Measurements from ENCODE around the gene C1QB.

The C1QB gene

DNA sequence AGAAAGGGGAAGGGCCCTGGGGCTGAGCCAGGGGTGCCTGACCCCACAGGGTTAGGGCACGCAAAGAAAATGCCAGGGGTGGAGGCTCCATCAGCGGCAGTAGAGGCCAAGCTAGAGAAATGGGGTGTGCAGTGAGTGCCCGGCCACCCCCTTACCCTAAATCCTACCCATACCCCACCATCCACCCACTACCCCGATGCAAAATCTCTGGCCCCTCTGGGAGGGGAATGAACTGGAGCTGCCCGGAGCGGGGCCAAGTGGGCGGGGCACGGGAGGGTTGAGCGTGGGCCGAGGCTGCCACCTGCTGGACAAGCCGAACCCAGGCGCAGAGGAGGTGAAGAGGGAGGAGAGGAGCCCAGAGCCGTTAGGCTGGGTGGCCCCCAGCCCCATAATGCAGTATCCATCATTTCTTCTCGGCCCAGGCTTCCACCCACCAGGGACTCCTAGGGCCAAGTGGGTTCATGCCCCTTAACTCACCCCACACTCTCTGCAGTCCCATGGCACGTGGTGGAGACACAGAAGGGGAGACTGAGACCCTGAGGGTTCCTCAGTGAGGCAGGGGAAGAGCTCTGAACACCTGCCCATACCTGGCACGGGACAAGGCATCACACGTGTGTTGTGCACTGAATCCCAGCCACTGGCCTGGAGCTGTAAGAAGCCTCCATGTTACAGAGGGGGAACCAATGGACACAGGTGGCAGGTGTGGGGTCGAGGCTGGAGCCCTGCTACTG lies 11.0 kb upstream of the C1QB start:
- ATAC-seq (ENCODE audit: low read depth), result peak; percentile 90
- H3K9me3 Mint-ChIP-seq, result no peaks in the 10 kb centered on the region
- no peaks in the 10 kb centered on the region for H3K36me3 Mint-ChIP-seq
- no peak overlapping the region for H3K4me3 Mint-ChIP-seq
- peaks cover 3% of the 10 kb centered on the region for H3K4me1 Mint-ChIP-seq
- peak; percentile 68 to 75 for DNase-seq (ENCODE audit: low spot score in 2 of 2)
- peaks cover 14% of the 10 kb centered on the region for H3K27me3 Mint-ChIP-seq
- H3K27ac Mint-ChIP-seq, result no peak overlapping the region

DNA sequence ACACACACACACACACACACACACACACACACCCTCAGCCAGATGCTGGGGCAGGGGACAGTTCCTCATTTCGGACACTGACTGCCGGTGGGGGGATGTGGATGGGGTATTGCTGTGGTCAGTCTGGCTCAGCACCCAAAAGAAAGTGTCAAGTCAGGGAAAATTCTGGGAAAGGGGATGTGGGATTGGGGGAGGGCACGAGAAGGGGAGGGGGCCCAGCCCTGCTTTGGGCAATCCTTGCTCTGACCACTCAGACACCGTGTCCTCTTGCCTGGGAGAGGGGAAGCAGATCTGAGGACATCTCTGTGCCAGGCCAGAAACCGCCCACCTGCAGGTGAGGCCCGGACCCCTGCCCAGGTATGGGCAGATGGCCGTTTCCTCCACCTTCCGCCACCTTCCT lies 9.7 kb upstream of the C1QB start, which contains the start of gene C1QC:
Gene C1QC (plus strand): TSS at position 253 of the 400 bp plus-strand sequence. CDS start 391 bp downstream, outside the sequence.
- Mint-ChIP-seq H3K4me1 (peaks cover 3% of the 10 kb centered on the region), H3K9me3 (no peaks in the 10 kb centered on the region), H3K36me3 (no peaks in the 10 kb centered on the region), H3K4me3 (no peak within 1 kb of the TSS), H3K27ac (no peak within 1 kb of the TSS), H3K27me3 (peaks cover 11% of the 10 kb centered on the region)
- DNase-seq (ENCODE audit: low spot score in 2 of 2) (no peak), ATAC-seq (ENCODE audit: low read depth) (no peak)

DNA sequence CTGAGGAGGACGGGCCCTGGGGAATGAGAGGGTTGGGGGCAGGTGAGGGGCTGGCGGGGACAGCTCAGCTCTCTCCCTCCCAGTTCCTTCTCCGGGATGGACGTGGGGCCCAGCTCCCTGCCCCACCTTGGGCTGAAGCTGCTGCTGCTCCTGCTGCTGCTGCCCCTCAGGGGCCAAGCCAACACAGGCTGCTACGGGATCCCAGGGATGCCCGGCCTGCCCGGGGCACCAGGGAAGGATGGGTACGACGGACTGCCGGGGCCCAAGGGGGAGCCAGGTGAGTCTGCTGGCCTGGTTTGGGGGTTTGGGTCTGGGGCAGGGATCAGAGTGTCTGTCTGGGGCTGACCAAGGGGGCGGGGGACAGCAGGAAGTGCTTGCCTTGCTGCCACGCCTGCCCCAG lies 9.1 kb upstream of the C1QB start:
- ATAC-seq (ENCODE audit: low read depth) (no peak), DNase-seq (ENCODE audit: low spot score in 2 of 2) (no peak)
- H3K27me3 Mint-ChIP-seq, result peaks cover 11% of the 10 kb centered on the region
- peaks cover 3% of the 10 kb centered on the region for H3K4me1 Mint-ChIP-seq
- no peak overlapping the region for H3K4me3 Mint-ChIP-seq
- H3K9me3 Mint-ChIP-seq, result no peaks in the 10 kb centered on the region
- no peaks in the 10 kb centered on the region for H3K36me3 Mint-ChIP-seq
- no peak overlapping the region for H3K27ac Mint-ChIP-seq

DNA sequence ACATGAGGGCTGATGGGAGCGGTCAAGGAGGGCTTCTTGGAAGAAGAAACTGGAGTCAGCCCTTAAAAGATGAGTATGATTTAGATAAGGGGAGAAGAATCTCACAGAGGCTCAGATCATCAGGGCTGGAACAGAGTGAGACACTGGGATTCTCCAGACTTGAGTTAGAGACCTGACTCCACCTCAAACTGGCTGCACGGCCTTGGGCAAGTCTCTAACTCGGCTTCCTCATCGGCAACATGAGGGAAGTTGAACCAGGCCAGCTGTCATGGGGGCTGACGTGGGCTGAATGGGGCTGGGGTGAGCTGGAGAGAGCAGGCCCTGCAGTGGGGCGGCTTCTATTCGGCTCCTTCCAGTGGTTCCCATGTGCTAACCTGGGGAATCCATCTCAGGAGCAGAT lies 7.1 kb upstream of the C1QB start:
- Mint-ChIP-seq H3K4me1 (peaks cover 3% of the 10 kb centered on the region), H3K36me3 (no peaks in the 10 kb centered on the region), H3K4me3 (no peak overlapping the region), H3K9me3 (no peaks in the 10 kb centered on the region), H3K27me3 (peaks cover 12% of the 10 kb centered on the region), H3K27ac (no peak overlapping the region)
- DNase-seq (ENCODE audit: low spot score in 2 of 2), result no peak
- ATAC-seq (ENCODE audit: low read depth), result no peak

DNA sequence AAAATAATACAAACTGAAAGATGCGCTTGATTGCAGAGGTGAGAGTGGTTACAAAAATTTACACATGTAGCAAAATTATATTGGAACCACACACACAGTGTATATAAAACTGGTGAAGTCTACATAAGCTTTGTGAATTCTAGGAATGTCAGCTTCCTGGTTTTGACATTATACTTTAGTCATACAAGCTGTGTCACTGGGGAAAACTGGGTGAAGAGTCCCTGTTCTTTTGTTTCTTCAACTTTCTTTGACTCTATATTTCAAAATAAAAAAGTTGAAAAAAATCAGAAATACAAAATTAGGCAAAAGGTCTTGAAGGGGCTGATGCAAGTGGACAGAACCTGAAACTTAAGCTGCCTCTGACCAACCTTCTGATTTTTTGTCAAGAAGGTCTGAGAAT lies 6.7 kb upstream of the C1QB start:
- Mint-ChIP-seq H3K9me3 (no peaks in the 10 kb centered on the region), H3K27ac (no peak overlapping the region), H3K36me3 (no peaks in the 10 kb centered on the region), H3K4me3 (no peak overlapping the region), H3K4me1 (no peaks in the 10 kb centered on the region), H3K27me3 (peaks cover 8% of the 10 kb centered on the region)
- ATAC-seq (ENCODE audit: low read depth) (no peak), DNase-seq (ENCODE audit: low spot score in 2 of 2) (no peak)

DNA sequence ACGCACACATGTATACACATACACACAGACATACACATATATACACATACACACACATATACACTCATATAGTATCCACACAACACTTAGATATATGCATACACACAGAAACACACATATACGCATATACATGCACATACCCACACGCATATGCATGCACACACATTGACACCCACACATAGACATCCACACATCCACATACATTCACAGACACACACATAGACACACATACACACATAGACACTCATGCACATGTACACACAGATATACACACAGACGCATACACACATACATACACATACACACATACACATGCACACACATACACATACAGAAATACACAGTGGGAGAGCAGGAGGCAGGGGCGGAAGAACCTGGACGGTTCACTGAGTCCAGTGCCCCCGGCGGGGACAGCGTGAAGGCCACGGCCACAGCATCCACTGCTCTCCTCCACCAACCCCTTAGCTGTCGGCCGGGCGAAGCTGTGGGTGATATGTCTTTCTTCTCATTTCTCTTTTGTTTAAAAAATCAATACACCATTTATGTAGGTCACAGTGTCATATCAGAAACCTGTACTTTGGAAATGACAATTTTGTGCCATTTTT lies 2.8 kb upstream of the C1QB start:
- Mint-ChIP-seq H3K9me3 (no peaks in the 10 kb centered on the region), H3K27me3 (peaks cover 5% of the 10 kb centered on the region), H3K4me3 (no peak overlapping the region), H3K27ac (no peak overlapping the region), H3K4me1 (no peaks in the 10 kb centered on the region), H3K36me3 (no peaks in the 10 kb centered on the region)
- DNase-seq (ENCODE audit: low spot score in 2 of 2) (no peak), ATAC-seq (ENCODE audit: low read depth) (no peak)

DNA sequence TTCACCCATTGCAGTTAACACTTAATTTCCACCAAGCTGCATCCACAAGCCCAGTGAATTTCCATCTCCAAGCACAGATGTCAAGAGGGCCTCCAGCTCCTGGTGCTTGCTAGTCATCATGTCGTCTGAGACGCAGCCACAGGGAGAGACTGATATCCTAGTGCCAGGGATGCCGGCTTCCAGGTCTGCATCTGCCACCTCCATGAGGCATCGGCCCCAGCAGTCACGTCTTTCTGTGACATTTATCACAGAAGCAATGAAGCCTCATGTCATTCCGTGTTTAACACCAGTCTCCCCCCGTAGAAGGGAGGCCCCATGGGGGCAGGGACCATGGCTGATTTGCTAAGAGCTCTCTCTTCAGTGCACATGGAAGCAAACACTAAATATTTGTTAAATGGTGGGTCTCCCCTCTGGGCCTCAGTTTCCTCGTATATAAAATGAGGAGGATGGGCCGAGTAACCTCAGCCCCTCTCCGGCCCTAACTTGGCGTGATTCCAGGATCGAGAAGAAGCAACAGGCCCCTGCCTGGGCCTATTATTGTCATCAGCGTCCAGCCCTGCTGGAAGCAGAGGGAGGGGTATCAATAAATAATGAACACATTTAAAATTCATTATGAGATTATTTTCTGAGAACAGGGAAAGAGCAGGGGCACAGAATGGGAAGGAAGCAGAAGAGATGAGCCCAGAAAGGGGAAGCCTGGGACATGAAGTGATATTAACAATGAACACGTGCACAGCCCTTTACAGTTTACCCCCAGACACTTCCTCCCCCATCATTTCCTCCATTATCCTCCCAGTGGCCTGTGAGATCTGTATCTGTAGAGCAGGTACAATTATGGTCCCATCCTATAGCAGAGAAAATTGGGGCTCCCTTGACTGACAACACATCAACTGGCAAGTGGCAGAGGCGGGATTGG lies 837 bp upstream of the C1QB start:
- DNase-seq (ENCODE audit: low spot score in 2 of 2), result no peak
- H3K36me3 Mint-ChIP-seq, result no peaks in the 10 kb centered on the region
- no peaks in the 10 kb centered on the region for H3K4me1 Mint-ChIP-seq
- H3K27ac Mint-ChIP-seq, result no peak overlapping the region
- peaks cover 6% of the 10 kb centered on the region for H3K27me3 Mint-ChIP-seq
- no peak overlapping the region for H3K4me3 Mint-ChIP-seq
- no peaks in the 10 kb centered on the region for H3K9me3 Mint-ChIP-seq
- no peak for ATAC-seq (ENCODE audit: low read depth)

DNA sequence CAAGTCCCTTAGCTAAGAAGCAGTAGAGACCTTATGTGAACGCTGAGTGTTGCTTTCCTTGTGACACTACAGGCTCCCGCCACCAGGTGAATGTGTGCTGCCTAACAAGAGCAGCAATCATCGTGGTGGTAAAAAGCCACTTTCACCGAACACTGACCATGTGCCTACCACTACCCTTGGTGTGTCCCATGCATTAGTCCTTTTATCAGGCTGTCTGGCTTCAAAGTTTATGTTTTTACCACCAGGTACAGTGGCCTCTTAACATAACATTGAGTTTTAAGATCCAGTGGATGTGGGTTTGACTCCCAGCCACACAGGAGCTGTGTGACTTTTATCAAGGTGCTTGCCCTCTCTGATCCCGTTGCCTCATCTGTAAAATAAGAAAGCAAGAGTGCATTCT lies 1.7 kb downstream of the C1QB start:
- DNase-seq (ENCODE audit: low spot score in 2 of 2) (no peak), ATAC-seq (ENCODE audit: low read depth) (no peak)
- Mint-ChIP-seq H3K27ac (no peak overlapping the region), H3K36me3 (no peaks in the 10 kb centered on the region), H3K27me3 (peaks cover 16% of the 10 kb centered on the region), H3K4me1 (no peaks in the 10 kb centered on the region), H3K9me3 (peaks cover 4% of the 10 kb centered on the region), H3K4me3 (no peak overlapping the region)

DNA sequence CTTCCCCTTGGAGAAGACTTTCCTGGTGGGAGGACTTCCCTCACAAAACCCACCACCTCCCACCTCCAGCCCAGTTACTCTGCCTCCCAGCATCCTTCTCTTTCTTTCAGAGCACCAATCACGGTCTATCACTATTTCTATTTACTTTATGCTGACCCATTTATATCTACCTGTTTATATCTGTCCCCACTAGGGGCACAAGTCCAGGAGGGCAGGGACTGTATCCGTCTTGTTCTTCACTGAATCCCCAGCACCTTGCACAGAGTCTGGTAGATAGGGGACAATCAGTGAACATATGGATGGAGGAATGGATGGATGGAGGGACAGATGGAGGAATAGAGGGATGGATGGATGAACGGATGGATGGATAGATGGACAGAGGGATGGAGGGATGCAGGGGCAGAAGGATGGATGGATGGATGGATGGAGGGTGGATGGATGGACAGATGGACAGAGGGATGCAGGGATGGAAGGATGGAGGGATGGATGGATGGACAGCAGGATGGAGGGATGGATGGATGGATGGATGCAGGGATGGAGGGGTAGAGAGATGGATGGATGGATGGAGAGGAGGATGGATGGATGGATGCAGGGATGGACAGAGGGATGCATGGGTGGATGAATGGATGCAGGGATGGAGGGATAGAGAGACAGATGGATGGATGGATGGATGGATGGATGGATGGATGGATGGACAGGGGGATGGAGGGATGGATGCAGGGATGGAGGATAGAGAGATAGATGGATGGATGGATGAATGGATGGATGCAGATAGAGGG lies 5.5 kb downstream of the C1QB start:
- no peak for DNase-seq (ENCODE audit: low spot score in 2 of 2)
- Mint-ChIP-seq H3K27ac (no peak overlapping the region), H3K27me3 (peaks cover 21% of the 10 kb centered on the region), H3K4me3 (no peak overlapping the region), H3K9me3 (peaks cover 4% of the 10 kb centered on the region), H3K36me3 (no peaks in the 10 kb centered on the region), H3K4me1 (no peaks in the 10 kb centered on the region)
- no peak for ATAC-seq (ENCODE audit: low read depth)

DNA sequence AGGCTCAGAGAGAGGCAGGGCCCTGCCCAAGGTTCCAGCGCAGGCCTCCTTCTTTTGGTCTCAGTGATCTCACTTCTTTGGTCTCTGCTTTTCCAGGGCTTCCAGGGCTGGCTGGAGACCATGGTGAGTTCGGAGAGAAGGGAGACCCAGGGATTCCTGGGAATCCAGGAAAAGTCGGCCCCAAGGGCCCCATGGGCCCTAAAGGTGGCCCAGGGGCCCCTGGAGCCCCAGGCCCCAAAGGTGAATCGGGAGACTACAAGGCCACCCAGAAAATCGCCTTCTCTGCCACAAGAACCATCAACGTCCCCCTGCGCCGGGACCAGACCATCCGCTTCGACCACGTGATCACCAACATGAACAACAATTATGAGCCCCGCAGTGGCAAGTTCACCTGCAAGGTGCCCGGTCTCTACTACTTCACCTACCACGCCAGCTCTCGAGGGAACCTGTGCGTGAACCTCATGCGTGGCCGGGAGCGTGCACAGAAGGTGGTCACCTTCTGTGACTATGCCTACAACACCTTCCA lies 7.7 kb downstream of the C1QB start:
- H3K36me3 Mint-ChIP-seq, result no peaks in the 10 kb centered on the region
- no peak overlapping the region for H3K4me3 Mint-ChIP-seq
- H3K4me1 Mint-ChIP-seq, result no peaks in the 10 kb centered on the region
- peaks cover 4% of the 10 kb centered on the region for H3K9me3 Mint-ChIP-seq
- no peak for ATAC-seq (ENCODE audit: low read depth)
- no peak for DNase-seq (ENCODE audit: low spot score in 2 of 2)
- peaks cover 23% of the 10 kb centered on the region for H3K27me3 Mint-ChIP-seq
- no peak overlapping the region for H3K27ac Mint-ChIP-seq

DNA sequence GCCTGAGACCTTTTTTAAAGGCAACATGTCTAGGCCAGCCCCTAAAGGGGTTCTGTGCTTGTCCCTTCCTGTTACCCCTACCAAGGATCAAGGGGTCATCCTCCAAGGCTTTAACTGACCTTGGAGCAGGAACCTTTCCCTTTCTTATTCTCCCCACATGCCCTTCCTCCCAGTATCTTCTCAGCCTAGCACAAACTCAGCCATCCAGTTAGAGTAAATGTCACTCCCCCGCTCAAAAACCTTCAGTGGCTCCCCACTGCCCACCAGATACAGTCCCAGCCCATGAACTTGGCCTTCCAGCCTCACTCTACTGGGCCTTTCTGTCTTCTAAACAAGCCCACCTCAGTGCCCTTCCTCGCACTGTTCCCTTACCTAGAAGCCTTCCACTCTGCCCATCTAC lies 8.8 kb downstream of the C1QB start:
- Mint-ChIP-seq H3K9me3 (peaks cover 4% of the 10 kb centered on the region), H3K4me3 (no peak overlapping the region), H3K27me3 (peaks cover 20% of the 10 kb centered on the region), H3K4me1 (no peaks in the 10 kb centered on the region), H3K36me3 (no peaks in the 10 kb centered on the region), H3K27ac (no peak overlapping the region)
- ATAC-seq (ENCODE audit: low read depth) (no peak), DNase-seq (ENCODE audit: low spot score in 2 of 2) (no peak)

DNA sequence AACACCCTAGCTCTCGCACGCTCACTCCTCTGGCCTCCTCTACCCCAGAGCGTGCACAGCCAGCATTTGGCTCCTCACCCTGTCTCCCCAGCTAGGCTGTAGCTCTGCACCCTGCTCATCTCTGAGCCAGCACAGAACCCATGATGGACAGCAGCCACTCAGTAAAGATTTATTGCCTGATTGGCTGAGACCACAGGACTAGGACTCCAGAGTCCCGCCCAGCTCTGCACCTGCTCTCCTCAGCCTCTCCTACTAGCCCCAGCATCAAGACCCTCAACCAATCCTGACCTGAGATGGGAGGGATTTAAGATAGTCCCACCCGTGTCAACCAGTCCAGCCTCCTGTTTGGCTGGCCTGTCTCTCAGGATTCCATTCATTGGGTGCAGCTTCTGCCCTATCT lies 9.3 kb downstream of the C1QB start:
- Mint-ChIP-seq H3K9me3 (peaks cover 4% of the 10 kb centered on the region), H3K27ac (no peak overlapping the region), H3K36me3 (no peaks in the 10 kb centered on the region), H3K4me3 (no peak overlapping the region), H3K4me1 (no peaks in the 10 kb centered on the region), H3K27me3 (peaks cover 20% of the 10 kb centered on the region)
- ATAC-seq (ENCODE audit: low read depth) (no peak), DNase-seq (ENCODE audit: low spot score in 2 of 2) (no peak)

DNA sequence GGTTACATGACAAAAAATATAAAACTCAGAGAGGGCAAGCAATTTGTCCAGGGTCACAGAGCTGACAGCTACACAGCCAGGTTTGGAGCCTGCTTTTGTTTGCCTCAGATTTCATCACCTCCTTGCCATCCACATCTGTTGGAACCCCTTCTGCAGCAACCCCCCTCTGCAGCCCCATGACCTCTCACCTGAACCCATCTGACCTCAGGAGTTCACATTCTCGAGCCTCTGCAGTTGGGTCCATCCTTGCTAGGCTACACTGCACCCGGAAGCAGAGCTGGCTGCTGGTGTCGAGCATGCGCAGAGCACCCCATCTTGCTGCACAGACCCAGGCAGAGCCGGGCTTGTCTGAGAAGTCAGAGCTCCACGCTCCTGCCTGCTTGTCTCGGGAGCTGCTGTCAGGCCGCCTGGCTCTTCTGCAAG lies 10.0 kb downstream of the C1QB start:
- H3K4me1 Mint-ChIP-seq, result no peaks in the 10 kb centered on the region
- H3K36me3 Mint-ChIP-seq, result no peaks in the 10 kb centered on the region
- peaks cover 4% of the 10 kb centered on the region for H3K9me3 Mint-ChIP-seq
- ATAC-seq (ENCODE audit: low read depth) (no peak), DNase-seq (ENCODE audit: low spot score in 2 of 2) (no peak)
- no peak overlapping the region for H3K27ac Mint-ChIP-seq
- no peak overlapping the region for H3K4me3 Mint-ChIP-seq
- H3K27me3 Mint-ChIP-seq, result peaks cover 23% of the 10 kb centered on the region

Measured in memory B cell (primary cell).